Retinal pigment epithelial cell (primary cell): ENCODE data around the gene CDC27.
"Not testable (repeated sequence)": the region's sequence is repeated elsewhere in the genome, so short reads cannot be mapped to it uniquely, and the experiment has no call there.

Experiments
- DNase-seq: peaks from one replicate; pipeline ENCODE4 v3.0.0-alpha.2; 2010; ENCODE audit warnings: low read depth
- H3K4me3 ChIP-seq: 2 replicates; pipeline ENCODE4 v1.5.1; 2011; ENCODE audit warnings: mild to moderate bottlenecking, low read length, control low read depth, moderate library complexity
- CTCF ChIP-seq: conservative IDR thresholded peaks from 2 replicates; pipeline ENCODE4 v1.5.1; 2011; ENCODE audit warnings: low read depth, low read length, control low read depth, inconsistent platforms

The CDC27 gene

GRCh38 chr17:47072886-47073285 lies 116.2 kb downstream of the CDC27 start:
- no peak overlapping the region for H3K4me3 ChIP-seq
- DNase-seq: no peak
- TF ChIP-seq CTCF: no peak

- H3K4me3 ChIP-seq, DNase-seq: not testable (repeated sequence)
Observed at GRCh38 chr17:47071171-47071570, 117.9 kb downstream of the CDC27 start.

- H3K4me3 ChIP-seq: not testable (repeated sequence)
- peak; percentile 42 for DNase-seq
Observed at GRCh38 chr17:47070266-47070665, 118.8 kb downstream of the CDC27 start.
